ENCODE measurements around the gene ELMO1. TPM values are rescaled to one million over a fixed set of nuclear protein-coding genes. Genes with fewer than 3 reads are reported as not detected.

Gene ELMO1
- total RNA-seq, 4 donors from 2014 or later: 24.6 to 120 (median 71.9) TPM

- Histone ChIP-seq H3K36me3 (no peaks in the 10 kb centered on the region), H3K4me3 (no peak overlapping the region), H3K4me1 (no peaks in the 10 kb centered on the region), H3K27ac (no peak overlapping the region), H3K27me3 (no peaks in the 10 kb centered on the region), H3K9me3 (no peaks in the 10 kb centered on the region)
- intact Hi-C loops (cut with DNase I; ENCODE audit: low total_unique reads) (no loop called here), in situ Hi-C loops (cut with MboI; ENCODE audit: low pct_ligation_motif_present in 1 of 4, low pct_unique_long_range_greater_than_20kb in 1 of 4, low sequenced_read_pairs in 3 of 4) (no loop called here)
- DNase-seq: no peak
- TF ChIP-seq POLR2AphosphoS5 (IDR thresholded peaks at IDR 0.05) (no peak), EP300 (IDR thresholded peaks at IDR 0.05; ENCODE audit: low read depth) (no peak), POLR2A (IDR thresholded peaks at IDR 0.05) (no peak), CTCF (IDR thresholded peaks at IDR 0.05) (no peak)
- WGBS, 2 donors (ENCODE audit: low coverage in 1 of 2): 86 to 90% methylated on average over 10 to 11 of the region's 11 CpGs
Measured at GRCh38 chr7:36881233-36881874, 567.3 kb downstream of the ELMO1 start.

GRCh38 chr7:36880108-36880507, 568.6 kb downstream of the ELMO1 start:
- WGBS, 2 donors (ENCODE audit: low coverage in 1 of 2): 90 to 91% methylated on average over 3 of the region's 3 CpGs
- no peak for DNase-seq
- H3K27ac ChIP-seq: no peak overlapping the region
- no peak for TF ChIP-seq CTCF (IDR thresholded peaks at IDR 0.05)
- TF ChIP-seq POLR2AphosphoS5 (IDR thresholded peaks at IDR 0.05): no peak
- no peak for TF ChIP-seq EP300 (IDR thresholded peaks at IDR 0.05; ENCODE audit: low read depth)
- no peak for TF ChIP-seq POLR2A (IDR thresholded peaks at IDR 0.05)
- H3K36me3 ChIP-seq: no peaks in the 10 kb centered on the region
- H3K27me3 ChIP-seq: no peaks in the 10 kb centered on the region
- no peaks in the 10 kb centered on the region for H3K9me3 ChIP-seq
- no peak overlapping the region for H3K4me3 ChIP-seq
- intact Hi-C loops (cut with DNase I; ENCODE audit: low total_unique reads): no loop called here
- no peaks in the 10 kb centered on the region for H3K4me1 ChIP-seq
- in situ Hi-C loops (cut with MboI; ENCODE audit: low pct_ligation_motif_present in 1 of 4, low pct_unique_long_range_greater_than_20kb in 1 of 4, low sequenced_read_pairs in 3 of 4): no loop called here

GRCh38 chr7:36879021-36879420, 569.6 kb downstream of the ELMO1 start:
- 68 to 100% methylated on average over 1 to 4 of the region's 4 CpGs for WGBS, 2 donors (ENCODE audit: low coverage in 1 of 2)
- Histone ChIP-seq H3K36me3 (no peaks in the 10 kb centered on the region), H3K9me3 (no peaks in the 10 kb centered on the region), H3K27me3 (no peaks in the 10 kb centered on the region), H3K4me1 (no peaks in the 10 kb centered on the region), H3K4me3 (no peak overlapping the region), H3K27ac (no peak overlapping the region)
- TF ChIP-seq EP300 (IDR thresholded peaks at IDR 0.05; ENCODE audit: low read depth): no peak
- no peak for TF ChIP-seq POLR2A (IDR thresholded peaks at IDR 0.05)
- no peak for TF ChIP-seq POLR2AphosphoS5 (IDR thresholded peaks at IDR 0.05)
- no peak for TF ChIP-seq CTCF (IDR thresholded peaks at IDR 0.05)
- in situ Hi-C loops (cut with MboI; ENCODE audit: low pct_ligation_motif_present in 1 of 4, low pct_unique_long_range_greater_than_20kb in 1 of 4, low sequenced_read_pairs in 3 of 4): no loop called here
- no peak for DNase-seq
- intact Hi-C loops (cut with DNase I; ENCODE audit: low total_unique reads): no loop called here

- TF ChIP-seq EP300 (IDR thresholded peaks at IDR 0.05; ENCODE audit: low read depth) (no peak), POLR2A (IDR thresholded peaks at IDR 0.05) (no peak), POLR2AphosphoS5 (IDR thresholded peaks at IDR 0.05) (no peak), CTCF (IDR thresholded peaks at IDR 0.05) (no peak)
- no peaks in the 10 kb centered on the region for H3K9me3 ChIP-seq
- in situ Hi-C loops (cut with MboI; ENCODE audit: low pct_ligation_motif_present in 1 of 4, low pct_unique_long_range_greater_than_20kb in 1 of 4, low sequenced_read_pairs in 3 of 4): no loop called here
- H3K4me3 ChIP-seq: no peak overlapping the region
- no peak overlapping the region for H3K27ac ChIP-seq
- H3K4me1 ChIP-seq: no peaks in the 10 kb centered on the region
- no peaks in the 10 kb centered on the region for H3K36me3 ChIP-seq
- 86 to 87% methylated on average over 2 of the region's 2 CpGs for WGBS, 2 donors (ENCODE audit: low coverage in 1 of 2)
- H3K27me3 ChIP-seq: no peaks in the 10 kb centered on the region
- intact Hi-C loops (cut with DNase I; ENCODE audit: low total_unique reads): no loop called here
- DNase-seq: no peak
Measured at GRCh38 chr7:36878288-36878687, 570.4 kb downstream of the ELMO1 start.

All from transverse colon (tissue), 4 donors.